ENCODE data around the gene ARL15. TPM values are rescaled to one million over a fixed set of nuclear protein-coding genes. Genes with fewer than 3 reads are reported as not detected.

Gene ARL15
- total and polyA plus RNA-seq, 4 donors, result 5.0 to 24.8 (median 13.3) TPM

GRCh38 chr5:54135042-54135441 is 175.3 kb downstream of the ARL15 start:
- no peak for DNase-seq (ENCODE audit: low spot score)
- H3K9me3 ChIP-seq (ENCODE audit: control insufficient read depth in 4 of 4, low read length in 3 of 4), result no peaks in the 10 kb centered on the region
- no peaks in the 10 kb centered on the region for H3K4me1 ChIP-seq (ENCODE audit: control insufficient read depth in 4 of 4, insufficient read depth in 4 of 4, low read length in 3 of 4)
- TF ChIP-seq RAD21 (IDR thresholded peaks at IDR 0.05), result no peak
- no peak for TF ChIP-seq GABPA (IDR thresholded peaks at IDR 0.05 in 1 of 2, conservative IDR thresholded peaks at IDR 0.05 in 1 of 2)
- TF ChIP-seq JUND (IDR thresholded peaks at IDR 0.05), result no peak
- TF ChIP-seq FOXA2 (IDR thresholded peaks at IDR 0.05), result no peak
- no peak for TF ChIP-seq HNF4A (conservative IDR thresholded peaks at IDR 0.05)
- TF ChIP-seq NR2F2 (IDR thresholded peaks at IDR 0.05), result no peak
- TF ChIP-seq TAF1 (conservative IDR thresholded peaks at IDR 0.05), result no peak
- no peak for TF ChIP-seq FOXA1 (IDR thresholded peaks at IDR 0.05)
- no peak for TF ChIP-seq ZBTB33 (IDR thresholded peaks at IDR 0.05)
- no peak for TF ChIP-seq RXRA (IDR thresholded peaks at IDR 0.05)
- TF ChIP-seq SP1 (IDR thresholded peaks at IDR 0.05), result no peak
- TF ChIP-seq MAX (IDR thresholded peaks at IDR 0.05), result no peak
- no peak for TF ChIP-seq EGR1 (IDR thresholded peaks at IDR 0.05; ENCODE audit: low read depth in 2 of 2)
- no peak for TF ChIP-seq CTCF (IDR thresholded peaks at IDR 0.05; ENCODE audit: low read depth, low read length, missing input control)
- TF ChIP-seq REST (IDR thresholded peaks at IDR 0.05), result no peak
- no peak for TF ChIP-seq HNF4G (IDR thresholded peaks at IDR 0.05)
- no peak for TF ChIP-seq YY1 (IDR thresholded peaks at IDR 0.05)
- TF ChIP-seq ATF3 (IDR thresholded peaks at IDR 0.05), result no peak
- no peak overlapping the region for H3K4me3 ChIP-seq (ENCODE audit: low read depth in 1 of 3, low read length in 3 of 3)
- WGBS, result 95% methylated on average over 2 of the region's 2 CpGs
- H3K27ac ChIP-seq (ENCODE audit: low read depth in 1 of 2, low read length in 2 of 2), result no peak overlapping the region
- H3K9ac ChIP-seq (ENCODE audit: low read depth in 1 of 2, low read length in 2 of 2), result no peak overlapping the region
- H3K36me3 ChIP-seq (ENCODE audit: control insufficient read depth in 4 of 4, insufficient read depth in 3 of 4, low read depth in 1 of 4, low read length in 3 of 4), result no peaks in the 10 kb centered on the region
- H3K27me3 ChIP-seq (ENCODE audit: control insufficient read depth in 4 of 4, insufficient read depth in 4 of 4, low read length in 3 of 4), result no peaks in the 10 kb centered on the region

Data from liver (tissue), 9 donors.